SU-DHL-6 (cell line): ENCODE data around the gene RNFT2.
"Not testable (repeated sequence)": the region's sequence is repeated elsewhere in the genome, so short reads cannot be mapped to it uniquely, and the experiment has no call there.

ENCODE experiments used
- EZH2phosphoT487 ChIP-seq: fragments of 200-600 bp; sonication (generic), shearing (Covaris generic); conservative IDR thresholded peaks from 2 replicates; pipeline ENCODE4 v1.6.1; 2018; ENCODE audit warnings: mild to moderate bottlenecking, antibody characterized with exemption, low read length, moderate library complexity, mixed read lengths
- TF ChIP-seq, protein P1 (sequence below): fragments of 200-600 bp; sonication (generic); IDR thresholded peaks from one replicate; pipeline ENCODE4 v1.5.1; 2017; ENCODE audit warnings: antibody characterized with exemption, mild to moderate bottlenecking, low read length, moderate library complexity; ENCODE audit not compliant: insufficient read depth, poor library complexity, severe bottlenecking

DNA sequence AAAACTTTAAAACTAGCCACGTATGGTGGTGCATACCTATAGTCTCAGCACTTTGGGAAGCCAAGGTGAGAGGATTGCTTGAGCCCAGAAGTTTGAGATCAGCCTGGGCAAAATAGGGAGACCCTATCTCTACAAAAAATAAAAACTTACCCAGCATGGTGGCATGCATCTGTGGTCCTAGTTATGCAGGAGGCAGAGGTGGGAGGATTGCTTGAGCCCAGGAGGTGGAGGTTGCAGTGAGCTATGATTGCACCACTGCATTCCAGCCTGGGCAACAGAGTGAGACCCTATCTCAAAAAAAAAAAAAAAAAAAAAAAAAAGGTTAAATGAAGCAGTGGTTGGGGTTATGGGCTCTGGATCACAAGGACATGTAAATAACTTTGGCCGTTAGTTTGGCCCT is 4.7 kb downstream of the RNFT2 start:
- TF ChIP-seq EZH2phosphoT487: not testable (repeated sequence)
- TF ChIP-seq, protein P1, sequence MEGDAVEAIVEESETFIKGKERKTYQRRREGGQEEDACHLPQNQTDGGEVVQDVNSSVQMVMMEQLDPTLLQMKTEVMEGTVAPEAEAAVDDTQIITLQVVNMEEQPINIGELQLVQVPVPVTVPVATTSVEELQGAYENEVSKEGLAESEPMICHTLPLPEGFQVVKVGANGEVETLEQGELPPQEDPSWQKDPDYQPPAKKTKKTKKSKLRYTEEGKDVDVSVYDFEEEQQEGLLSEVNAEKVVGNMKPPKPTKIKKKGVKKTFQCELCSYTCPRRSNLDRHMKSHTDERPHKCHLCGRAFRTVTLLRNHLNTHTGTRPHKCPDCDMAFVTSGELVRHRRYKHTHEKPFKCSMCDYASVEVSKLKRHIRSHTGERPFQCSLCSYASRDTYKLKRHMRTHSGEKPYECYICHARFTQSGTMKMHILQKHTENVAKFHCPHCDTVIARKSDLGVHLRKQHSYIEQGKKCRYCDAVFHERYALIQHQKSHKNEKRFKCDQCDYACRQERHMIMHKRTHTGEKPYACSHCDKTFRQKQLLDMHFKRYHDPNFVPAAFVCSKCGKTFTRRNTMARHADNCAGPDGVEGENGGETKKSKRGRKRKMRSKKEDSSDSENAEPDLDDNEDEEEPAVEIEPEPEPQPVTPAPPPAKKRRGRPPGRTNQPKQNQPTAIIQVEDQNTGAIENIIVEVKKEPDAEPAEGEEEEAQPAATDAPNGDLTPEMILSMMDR: not testable (repeated sequence)
